GM20000 (cell line): Measurements from ENCODE around the gene SLC30A7.
"Not testable (repeated sequence)": the region's sequence is repeated elsewhere in the genome, so short reads cannot be mapped to it uniquely, and the experiment has no call there.

Experiments
- DNase-seq: peaks from one replicate; pipeline ENCODE4 v3.0.0; 2012; ENCODE audit warnings: low spot score
- TF ChIP-seq, protein P1 (sequence below): IDR thresholded peaks from 2 replicates; pipeline ENCODE4 v1.5.1; 2012; ENCODE audit warnings: mild to moderate bottlenecking, control low read depth; ENCODE audit errors: extremely low read depth, missing control alignments

SLC30A7 gene

DNA sequence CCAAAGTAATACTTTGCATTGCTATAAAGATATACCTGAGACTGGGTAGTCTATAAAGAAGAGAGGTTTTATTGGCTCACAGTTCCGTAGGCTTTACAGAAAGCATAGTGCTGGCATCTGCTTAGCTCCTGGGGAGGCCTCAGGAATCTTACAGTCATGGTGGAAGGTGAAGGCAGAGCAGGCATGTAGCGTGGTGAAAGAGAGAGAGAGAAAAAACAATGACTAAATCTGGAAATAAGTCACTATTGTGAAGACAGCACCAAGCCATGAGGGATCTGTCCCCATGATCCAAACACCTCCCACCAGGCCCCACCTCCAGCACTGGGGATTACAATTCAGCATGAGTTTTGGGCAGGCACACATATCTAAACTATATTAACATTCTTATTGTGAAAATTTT, 30.4 kb downstream of the SLC30A7 start:
- DNase-seq: no peak
- TF ChIP-seq, protein P1, sequence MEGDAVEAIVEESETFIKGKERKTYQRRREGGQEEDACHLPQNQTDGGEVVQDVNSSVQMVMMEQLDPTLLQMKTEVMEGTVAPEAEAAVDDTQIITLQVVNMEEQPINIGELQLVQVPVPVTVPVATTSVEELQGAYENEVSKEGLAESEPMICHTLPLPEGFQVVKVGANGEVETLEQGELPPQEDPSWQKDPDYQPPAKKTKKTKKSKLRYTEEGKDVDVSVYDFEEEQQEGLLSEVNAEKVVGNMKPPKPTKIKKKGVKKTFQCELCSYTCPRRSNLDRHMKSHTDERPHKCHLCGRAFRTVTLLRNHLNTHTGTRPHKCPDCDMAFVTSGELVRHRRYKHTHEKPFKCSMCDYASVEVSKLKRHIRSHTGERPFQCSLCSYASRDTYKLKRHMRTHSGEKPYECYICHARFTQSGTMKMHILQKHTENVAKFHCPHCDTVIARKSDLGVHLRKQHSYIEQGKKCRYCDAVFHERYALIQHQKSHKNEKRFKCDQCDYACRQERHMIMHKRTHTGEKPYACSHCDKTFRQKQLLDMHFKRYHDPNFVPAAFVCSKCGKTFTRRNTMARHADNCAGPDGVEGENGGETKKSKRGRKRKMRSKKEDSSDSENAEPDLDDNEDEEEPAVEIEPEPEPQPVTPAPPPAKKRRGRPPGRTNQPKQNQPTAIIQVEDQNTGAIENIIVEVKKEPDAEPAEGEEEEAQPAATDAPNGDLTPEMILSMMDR: no peak

- no peak for DNase-seq
- TF ChIP-seq, protein P1: no peak
Measured at GRCh38 chr1:100927276-100927675, 31.4 kb downstream of the SLC30A7 start.

- DNase-seq: no peak
- TF ChIP-seq, protein P1: no peak
Measured at GRCh38 chr1:100928128-100928527, 32.2 kb downstream of the SLC30A7 start.

- TF ChIP-seq, protein P1: no peak
- DNase-seq: no peak
Measured at GRCh38 chr1:100930494-100930893, 34.6 kb downstream of the SLC30A7 start.

DNA sequence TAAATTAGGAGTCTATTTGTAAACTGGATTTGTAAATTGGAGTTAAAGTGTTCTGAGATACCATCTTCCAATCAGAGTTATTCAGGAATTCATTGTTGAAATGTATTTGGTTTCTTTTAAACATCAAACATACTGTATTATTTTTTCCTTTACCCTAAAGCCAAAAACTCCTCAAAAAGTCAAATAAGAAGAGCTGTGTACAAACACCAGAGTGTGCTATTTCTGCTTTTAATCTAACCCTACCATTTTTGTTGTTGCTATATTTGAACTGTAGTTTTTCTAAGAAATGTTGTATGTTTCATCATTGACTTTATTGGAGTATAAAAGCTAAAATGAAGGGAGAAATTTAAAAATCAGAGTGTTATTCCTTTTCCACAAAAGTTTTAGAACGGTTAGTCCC, 35.8 kb downstream of the SLC30A7 start:
- TF ChIP-seq, protein P1: no peak

DNA sequence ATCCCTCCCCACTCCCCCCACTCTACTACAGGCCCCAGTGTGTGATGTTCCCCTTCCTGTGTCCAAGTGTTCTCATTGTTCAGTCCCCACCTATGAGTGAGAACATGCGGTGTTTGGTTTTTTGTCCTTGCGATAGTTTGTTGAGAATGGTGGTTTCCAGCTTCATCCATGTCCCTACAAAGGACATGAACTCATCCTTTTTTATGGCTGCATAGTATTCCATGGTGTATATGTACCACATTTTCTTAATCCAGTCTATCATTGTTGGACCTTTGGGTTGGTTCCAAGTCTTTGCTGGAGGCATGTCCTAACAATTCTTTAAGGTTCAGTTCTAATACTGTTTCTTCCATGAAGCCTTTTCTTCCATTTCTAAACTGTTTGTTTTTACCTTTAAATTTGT, 37.7 kb downstream of the SLC30A7 start:
- not testable (repeated sequence) for DNase-seq

More for the DNA sequence above, 35.8 kb downstream of the SLC30A7 start:
- no peak for DNase-seq

DNA sequence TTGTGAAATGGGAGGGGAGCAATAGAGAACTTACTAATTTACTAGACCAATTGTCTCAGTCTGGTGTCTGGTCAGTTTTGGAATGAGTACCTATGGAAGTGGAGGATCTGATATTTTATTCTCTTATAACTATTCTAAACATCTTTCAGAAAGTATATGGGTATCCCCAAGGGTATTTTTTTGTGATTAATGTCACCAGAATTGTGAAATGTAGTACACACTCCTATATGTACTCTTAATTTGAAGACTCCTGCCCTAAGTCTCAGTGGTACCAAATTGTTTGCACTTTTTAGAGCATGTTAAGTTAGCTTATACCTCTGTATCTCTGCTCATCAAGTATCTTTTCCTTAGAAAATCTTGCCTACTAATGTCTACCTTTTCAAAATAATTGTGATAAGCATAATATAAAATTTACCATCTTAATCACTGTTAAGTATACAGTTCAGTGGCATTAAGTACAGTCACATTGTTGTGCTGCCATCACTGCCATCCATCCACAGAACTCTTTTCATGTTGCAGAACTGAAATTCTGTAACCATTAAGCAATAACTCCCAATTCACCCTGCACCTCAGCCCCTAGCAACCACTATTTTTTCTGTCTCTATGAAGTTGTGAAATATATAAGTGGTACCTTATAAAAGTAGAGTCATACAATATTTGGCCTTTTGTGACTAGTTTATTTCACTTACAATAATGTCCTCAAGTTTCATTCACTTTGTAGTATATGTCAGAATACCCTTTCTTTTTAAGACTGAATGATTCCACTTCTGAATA, 40.5 kb downstream of the SLC30A7 start:
- TF ChIP-seq, protein P1: no peak
- no peak for DNase-seq

DNA sequence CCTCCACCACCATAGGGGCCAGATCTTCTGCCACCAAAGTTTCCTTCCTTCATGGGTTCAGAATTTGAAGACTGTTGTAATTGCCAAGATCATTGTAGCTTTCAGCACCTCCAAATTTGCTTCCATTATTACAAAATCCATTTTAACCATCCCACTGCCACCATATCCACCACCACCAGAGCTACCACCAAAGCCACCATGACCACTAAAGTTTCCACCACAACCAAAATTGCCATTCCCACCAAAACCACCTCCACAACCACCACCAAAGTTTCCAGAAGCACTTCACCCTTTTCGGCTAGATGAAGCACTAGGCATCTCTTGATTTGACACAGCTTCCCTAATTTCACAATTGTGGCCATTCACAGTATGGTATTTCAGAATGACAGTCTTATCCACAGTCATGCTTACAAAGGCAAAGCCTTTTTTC, 45.2 kb downstream of the SLC30A7 start:
- no peak for DNase-seq
- TF ChIP-seq, protein P1: no peak
